Stimulated activated CD4-positive, alpha-beta T cell treated with anti-CD3 and anti-CD28 coated beads, Interleukin-1b, Interleukin-23, amount 100 ng/mL, for 24 hours (primary cell): ENCODE results near the gene PMVK.
A peak's percentile ranks its signal among the peaks of the same experiment; 100 is the strongest.

Experiments
- DNase-seq, 4 experiments: peaks; one replicate each; pipeline ENCODE4 v3.0.0-alpha.2; 2020; ENCODE audit warnings: low read depth in 4 of 4, low spot score in 1 of 4

Gene PMVK

DNA sequence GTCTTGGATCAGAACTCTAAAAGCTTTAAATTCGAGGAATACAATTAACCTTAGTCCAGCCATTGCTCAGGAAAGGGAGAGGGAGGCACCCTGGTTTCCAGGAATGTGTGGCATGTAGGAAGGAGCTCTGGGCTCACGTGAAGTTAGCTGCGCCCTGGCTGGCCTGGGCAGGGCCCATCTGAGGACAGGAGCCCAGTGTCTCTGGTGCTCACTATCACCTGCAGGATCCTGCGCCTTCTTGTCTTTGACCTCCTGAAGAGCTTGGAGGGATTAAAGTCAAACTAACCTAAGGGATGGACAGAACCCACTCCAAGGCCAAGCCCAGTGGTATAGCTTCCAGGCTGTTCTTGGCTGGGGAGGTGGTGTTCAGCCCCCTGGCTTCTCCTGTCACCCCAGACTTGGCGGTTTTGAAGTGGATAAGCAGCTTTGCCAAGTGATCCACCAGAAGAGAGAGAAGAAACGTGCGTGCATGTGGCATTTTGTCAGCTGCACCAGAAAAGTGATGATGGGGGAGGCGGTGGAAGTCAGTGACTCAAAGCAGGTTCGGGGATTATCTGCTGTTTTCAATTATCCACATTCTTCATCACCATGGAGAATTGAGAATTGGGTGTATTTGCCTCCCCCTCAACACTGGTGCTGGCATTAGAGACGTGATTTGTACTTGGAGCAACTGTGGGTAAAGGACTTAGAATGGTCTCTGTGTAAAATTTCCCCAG, 54.5 kb downstream of the PMVK start:
- DNase-seq = no peak

DNA sequence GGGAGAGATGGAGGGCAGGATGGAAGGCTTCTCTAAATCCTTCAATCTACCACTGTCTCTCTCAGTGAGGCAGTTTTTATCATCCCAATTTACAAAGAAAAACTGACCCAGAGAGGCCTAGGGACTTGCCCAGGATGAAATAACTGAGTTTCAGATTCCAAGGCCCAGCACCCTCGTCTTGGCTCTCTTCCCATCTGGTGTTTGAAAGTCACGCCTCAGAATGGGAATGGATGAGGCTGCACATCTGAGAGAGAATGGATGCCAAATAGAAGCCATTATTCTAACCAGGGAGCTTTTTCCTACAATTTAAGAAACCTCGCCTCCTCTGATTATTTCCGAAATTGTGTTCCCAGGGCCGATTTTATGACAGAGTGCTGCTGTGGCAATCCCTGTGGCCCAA, 55.8 kb downstream of the PMVK start:
- DNase-seq = no peak

DNA sequence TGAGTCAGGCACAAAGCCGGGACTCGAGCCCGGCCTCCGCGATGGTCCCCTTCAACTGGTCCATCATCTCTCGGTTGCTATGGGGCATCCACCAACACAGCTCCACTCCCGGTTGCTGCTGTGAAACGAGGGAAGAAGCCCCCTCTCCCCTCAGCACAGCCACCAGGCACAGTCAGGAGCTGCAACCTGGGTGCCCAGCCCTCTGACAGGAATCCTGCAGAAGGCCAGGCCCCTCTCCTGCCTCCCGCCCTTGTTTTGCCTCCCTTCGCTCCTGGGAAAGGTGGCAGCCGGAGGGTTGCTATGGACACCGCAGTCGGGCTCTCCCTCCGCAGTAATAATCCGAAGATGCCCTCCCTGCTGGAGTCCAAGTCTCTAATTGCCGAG, 57.5 kb downstream of the PMVK start:
- DNase-seq = no peak

DNA sequence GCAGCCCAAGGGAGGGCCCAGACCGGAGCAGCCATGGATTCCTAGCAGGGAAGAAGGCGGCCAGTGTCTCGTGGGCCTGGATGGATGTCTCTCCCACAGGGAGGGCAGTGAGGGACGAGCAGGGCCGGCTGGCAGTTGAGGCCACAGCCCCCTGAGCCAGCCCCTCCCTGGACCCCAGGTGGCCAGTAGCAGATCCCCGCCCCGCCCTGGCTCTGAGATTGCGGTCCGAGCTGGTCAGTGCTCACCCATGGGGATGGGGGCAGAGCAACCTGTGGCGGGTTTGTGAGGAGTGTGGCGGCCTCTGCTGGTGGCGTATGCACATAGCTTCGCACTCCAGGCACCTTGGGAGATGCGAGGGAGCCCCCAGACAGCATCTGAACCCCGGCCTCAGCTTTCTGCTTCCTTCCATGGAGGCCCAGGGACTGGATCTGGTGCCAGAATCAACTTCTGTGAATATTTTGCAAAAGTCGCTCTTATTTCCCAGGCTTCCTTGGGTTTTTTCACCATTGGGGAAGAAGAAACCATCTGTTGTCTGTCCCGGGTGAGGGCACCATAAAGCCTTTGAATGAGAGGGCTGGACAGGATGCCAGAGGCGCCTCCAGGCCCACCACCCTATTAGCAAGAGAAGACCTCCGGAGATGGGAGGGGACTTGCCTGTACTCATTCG, 58.0 kb downstream of the PMVK start:
- DNase-seq = peak; percentile 49 to 64 (median 54)

DNA sequence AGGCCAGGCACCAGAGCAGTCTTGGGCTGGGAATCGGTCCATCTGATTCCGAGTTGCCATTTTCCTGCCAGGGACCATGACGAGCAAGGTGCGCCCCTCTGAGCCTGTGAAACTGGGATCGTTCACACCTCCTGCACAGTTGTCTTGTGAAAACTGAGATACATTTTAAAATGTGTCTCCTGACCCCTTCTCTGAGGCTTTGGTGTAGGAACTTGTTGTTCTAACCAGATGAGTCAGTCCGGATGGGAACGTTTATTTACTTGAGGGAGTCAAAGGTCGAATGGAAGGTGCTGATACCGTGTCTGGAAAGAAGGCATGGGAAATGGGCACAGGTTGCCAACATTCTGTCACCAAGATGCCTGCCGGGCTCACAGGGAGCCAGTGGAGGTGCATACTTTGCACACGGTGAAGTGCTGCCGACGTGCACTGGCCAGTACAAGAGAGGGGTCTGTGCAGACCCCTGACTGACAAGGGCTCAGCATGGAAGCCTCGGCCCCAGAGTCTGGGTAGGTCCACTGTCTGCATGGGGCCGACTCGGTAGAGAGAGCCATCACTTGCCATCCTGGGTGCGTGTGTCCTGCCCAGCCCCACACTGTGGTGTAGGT, 59.0 kb downstream of the PMVK start:
- no peak for DNase-seq

DNA sequence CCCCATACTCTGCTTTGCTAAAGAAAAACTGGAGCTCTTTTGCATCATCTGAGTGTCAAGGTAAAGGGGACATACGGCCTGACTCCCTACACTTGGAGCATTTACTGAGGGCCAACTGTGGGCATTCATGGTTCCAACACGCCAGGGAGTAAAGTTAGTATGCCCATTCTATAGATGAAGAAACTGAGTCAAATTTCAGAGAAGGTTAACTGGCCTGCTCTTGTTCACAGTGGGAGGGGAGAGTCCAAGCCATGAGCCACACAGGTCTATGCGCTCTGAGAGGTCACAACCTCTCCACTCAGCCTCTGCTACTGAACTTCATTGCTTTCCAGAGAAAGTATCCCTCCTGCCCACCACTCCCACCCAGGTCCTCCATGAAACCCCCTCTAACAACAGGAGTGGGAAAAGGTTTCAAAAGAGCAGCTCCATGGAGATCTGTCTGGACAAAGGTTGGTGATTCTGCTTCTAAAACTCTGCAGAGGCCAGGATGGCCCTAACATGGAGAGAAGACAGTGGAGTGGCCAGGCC, 59.6 kb downstream of the PMVK start:
- DNase-seq = no peak
